CD1c-positive myeloid dendritic cell (primary cell): ENCODE data around the gene IQCH.
"Not testable (repeated sequence)": the region's sequence is repeated elsewhere in the genome, so short reads cannot be mapped to it uniquely, and the experiment has no call there.

ENCODE experiments used
- DNase-seq: peaks from one replicate; pipeline ENCODE4 v3.0.0-alpha.2; 2016; ENCODE audit errors: extremely low spot score

IQCH gene

GRCh38 chr15:67436351-67437250 is 182.0 kb downstream of the IQCH start:
- DNase-seq: not testable (repeated sequence)

GRCh38 chr15:67444100-67444499 is 189.5 kb downstream of the IQCH start:
- no peak for DNase-seq

- no peak for DNase-seq
Observed at GRCh38 chr15:67446449-67446848, 191.9 kb downstream of the IQCH start.

GRCh38 chr15:67448372-67448771 is 193.8 kb downstream of the IQCH start:
- DNase-seq: not testable (repeated sequence)

GRCh38 chr15:67453703-67454102 is 199.1 kb downstream of the IQCH start:
- DNase-seq: not testable (repeated sequence)

- DNase-seq: peak; percentile 86
Observed at GRCh38 chr15:67456677-67457529, 202.3 kb downstream of the IQCH start.

- no peak for DNase-seq
Observed at GRCh38 chr15:67458331-67459029, 203.9 kb downstream of the IQCH start.

- DNase-seq: no peak
Observed at GRCh38 chr15:67460521-67460920, 205.9 kb downstream of the IQCH start.

- no peak for DNase-seq
Observed at GRCh38 chr15:67461735-67462134, 207.1 kb downstream of the IQCH start.

- no peak for DNase-seq
Observed at GRCh38 chr15:67462875-67463274, 208.3 kb downstream of the IQCH start.

GRCh38 chr15:67463488-67463887 is 208.9 kb downstream of the IQCH start:
- DNase-seq: no peak

GRCh38 chr15:67465196-67465952 is 210.8 kb downstream of the IQCH start:
- DNase-seq: no peak

- DNase-seq: no peak
Observed at GRCh38 chr15:67468416-67468815, 213.8 kb downstream of the IQCH start.

- DNase-seq: no peak
Observed at GRCh38 chr15:67469680-67470079, 215.1 kb downstream of the IQCH start.

GRCh38 chr15:67472957-67473356 is 218.4 kb downstream of the IQCH start:
- DNase-seq: no peak

- no peak for DNase-seq
Observed at GRCh38 chr15:67474405-67475110, 220.0 kb downstream of the IQCH start.

- DNase-seq: no peak
Observed at GRCh38 chr15:67479781-67480505, 225.4 kb downstream of the IQCH start.

- no peak for DNase-seq
Observed at GRCh38 chr15:67480741-67481140, 226.2 kb downstream of the IQCH start.

- no peak for DNase-seq
Observed at GRCh38 chr15:67481680-67482079, 227.1 kb downstream of the IQCH start.

GRCh38 chr15:67495585-67495984 is 241.0 kb downstream of the IQCH start:
- DNase-seq: no peak
